Ascending aorta (tissue), 2 donors: ENCODE measurements around the gene SUPT6H. TPM values are rescaled to one million over a fixed set of nuclear protein-coding genes. Genes with fewer than 3 reads are reported as not detected.
A peak's percentile ranks its signal among the peaks of the same experiment; 100 is the strongest.
"Not testable (repeated sequence)": the region's sequence is repeated elsewhere in the genome, so short reads cannot be mapped to it uniquely, and the experiment has no call there.

Experiments
- DNase-seq, 2 donors: peaks; one replicate each; pipeline ENCODE4 v3.0.0-alpha.2; 2019; ENCODE audit warnings: low spot score in 2 of 2
- H3K27ac ChIP-seq, 2 donors: fragments of 200-600 bp; sonication (generic); one replicate each; pipeline ENCODE4 v1.5.1; 2016 to 2017; ENCODE audit warnings: mild to moderate bottlenecking in 1 of 2
- H3K27me3 ChIP-seq: fragments of 200-600 bp; sonication (generic); one replicate; pipeline ENCODE4 v1.5.1; 2017
- H3K36me3 ChIP-seq, 2 donors: fragments of 200-600 bp; sonication (generic); one replicate each; pipeline ENCODE4 v1.5.1; 2016
- H3K4me1 ChIP-seq, 2 donors: fragments of 200-600 bp; sonication (generic); one replicate each; pipeline ENCODE4 v1.5.1; 2016 to 2017; ENCODE audit warnings: mild to moderate bottlenecking in 1 of 2
- H3K4me3 ChIP-seq, 2 donors: fragments of 200-600 bp; sonication (generic); one replicate each; pipeline ENCODE4 v1.5.1; 2016 to 2017; ENCODE audit warnings: mild to moderate bottlenecking in 1 of 2
- H3K9me3 ChIP-seq, 2 donors: fragments of 200-600 bp; sonication (generic); one replicate each; pipeline ENCODE4 v1.5.1; 2016
- intact Hi-C: fragments of 100-400 bp; cut with DNase I; formaldehyde crosslinking; loops from one replicate; pipeline ENCODE4 v1.15.1; 2023
- total RNA-seq: library from RNA; depleted of rRNA; stranded (reverse); fragments of >200 nt; gene quantifications from one replicate; pipeline ENCODE4 v1.1.0, GENCODE V29; 2016
- TF ChIP-seq, protein P1 (sequence below), 3 experiments: fragments of 200-600 bp in 2 of 3; fragments of 450-650 bp in 1 of 3; sonication (generic) in 2 of 3; IDR thresholded peaks; one replicate each; pipeline ENCODE4 v1.5.1; 2016 to 2019; ENCODE audit warnings: antibody characterized with exemption in 3 of 3, mild to moderate bottlenecking in 1 of 3, moderate library complexity in 1 of 3

SUPT6H gene
- total RNA-seq, 1 donor from 2014 or later: 43.7 TPM

DNA sequence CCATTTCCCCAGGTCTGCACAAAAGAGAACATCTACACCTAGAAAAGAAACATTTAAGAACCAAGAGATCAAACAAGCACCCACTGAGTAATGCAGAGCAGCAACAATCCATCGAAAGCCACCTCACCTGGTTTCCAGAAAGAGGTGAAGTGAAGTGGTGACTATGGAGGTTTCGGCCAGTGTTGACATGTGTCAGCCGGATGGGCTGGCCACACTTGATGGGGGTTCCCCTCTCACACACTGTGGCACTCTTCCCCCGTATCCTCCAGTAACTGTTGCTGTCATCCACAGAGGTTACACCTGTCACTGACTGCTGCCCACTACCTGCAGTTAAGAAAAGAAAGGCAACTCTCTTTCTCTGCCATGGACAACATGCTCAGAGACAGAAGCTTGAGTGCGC, 6.8 kb upstream of the SUPT6H start:
- Histone ChIP-seq H3K27ac (no peak overlapping the region), H3K36me3 (peaks cover 45 to 47% of the 10 kb centered on the region in 2 donors), H3K9me3 (no peaks in the 10 kb centered on the region), H3K4me3 (no peak overlapping the region), H3K27me3 (no peaks in the 10 kb centered on the region), H3K4me1 (no peaks in the 10 kb centered on the region)
- TF ChIP-seq, protein P1, sequence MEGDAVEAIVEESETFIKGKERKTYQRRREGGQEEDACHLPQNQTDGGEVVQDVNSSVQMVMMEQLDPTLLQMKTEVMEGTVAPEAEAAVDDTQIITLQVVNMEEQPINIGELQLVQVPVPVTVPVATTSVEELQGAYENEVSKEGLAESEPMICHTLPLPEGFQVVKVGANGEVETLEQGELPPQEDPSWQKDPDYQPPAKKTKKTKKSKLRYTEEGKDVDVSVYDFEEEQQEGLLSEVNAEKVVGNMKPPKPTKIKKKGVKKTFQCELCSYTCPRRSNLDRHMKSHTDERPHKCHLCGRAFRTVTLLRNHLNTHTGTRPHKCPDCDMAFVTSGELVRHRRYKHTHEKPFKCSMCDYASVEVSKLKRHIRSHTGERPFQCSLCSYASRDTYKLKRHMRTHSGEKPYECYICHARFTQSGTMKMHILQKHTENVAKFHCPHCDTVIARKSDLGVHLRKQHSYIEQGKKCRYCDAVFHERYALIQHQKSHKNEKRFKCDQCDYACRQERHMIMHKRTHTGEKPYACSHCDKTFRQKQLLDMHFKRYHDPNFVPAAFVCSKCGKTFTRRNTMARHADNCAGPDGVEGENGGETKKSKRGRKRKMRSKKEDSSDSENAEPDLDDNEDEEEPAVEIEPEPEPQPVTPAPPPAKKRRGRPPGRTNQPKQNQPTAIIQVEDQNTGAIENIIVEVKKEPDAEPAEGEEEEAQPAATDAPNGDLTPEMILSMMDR (IDR thresholded peaks at IDR 0.05): no peak
- intact Hi-C loops: no loop called here
- no peak for DNase-seq

- Histone ChIP-seq H3K4me3 (no peak overlapping the region), H3K36me3 (peaks cover 26 to 37% of the 10 kb centered on the region in 2 donors), H3K27me3 (no peaks in the 10 kb centered on the region), H3K9me3 (no peaks in the 10 kb centered on the region), H3K27ac (no peak overlapping the region), H3K4me1 (peaks cover 4 to 10% of the 10 kb centered on the region in 2 donors)
- intact Hi-C loops: no loop called here
- TF ChIP-seq, protein P1 (IDR thresholded peaks at IDR 0.05): no peak
- DNase-seq: no peak
Measured at GRCh38 chr17:28657756-28658155, 4.2 kb upstream of the SUPT6H start.

DNA sequence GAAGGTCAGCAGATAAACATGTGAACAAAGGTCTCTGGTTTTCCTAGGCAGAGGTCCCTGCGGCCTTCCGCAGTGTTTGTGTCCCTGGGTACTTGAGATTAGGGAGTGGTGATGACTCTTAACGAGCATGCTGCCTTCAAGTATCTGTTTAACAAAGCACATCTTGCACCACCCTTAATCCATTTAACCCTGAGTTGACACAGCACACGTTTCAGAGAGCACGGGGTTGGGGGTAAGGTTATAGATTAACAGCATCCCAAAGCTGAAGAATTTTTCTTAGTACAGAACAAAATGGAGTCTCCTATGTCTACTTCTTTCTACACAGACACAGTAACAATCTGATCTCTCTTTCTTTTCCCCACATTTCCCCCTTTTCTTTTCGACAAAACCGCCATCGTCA, 3.7 kb upstream of the SUPT6H start:
- H3K4me1 ChIP-seq: peaks cover 10 to 16% of the 10 kb centered on the region in 2 donors
- H3K9me3 ChIP-seq, H3K4me3 ChIP-seq, DNase-seq, intact Hi-C loops, H3K27me3 ChIP-seq, H3K27ac ChIP-seq: not testable (repeated sequence)
- peaks cover 26 to 37% of the 10 kb centered on the region in 2 donors for H3K36me3 ChIP-seq

DNA sequence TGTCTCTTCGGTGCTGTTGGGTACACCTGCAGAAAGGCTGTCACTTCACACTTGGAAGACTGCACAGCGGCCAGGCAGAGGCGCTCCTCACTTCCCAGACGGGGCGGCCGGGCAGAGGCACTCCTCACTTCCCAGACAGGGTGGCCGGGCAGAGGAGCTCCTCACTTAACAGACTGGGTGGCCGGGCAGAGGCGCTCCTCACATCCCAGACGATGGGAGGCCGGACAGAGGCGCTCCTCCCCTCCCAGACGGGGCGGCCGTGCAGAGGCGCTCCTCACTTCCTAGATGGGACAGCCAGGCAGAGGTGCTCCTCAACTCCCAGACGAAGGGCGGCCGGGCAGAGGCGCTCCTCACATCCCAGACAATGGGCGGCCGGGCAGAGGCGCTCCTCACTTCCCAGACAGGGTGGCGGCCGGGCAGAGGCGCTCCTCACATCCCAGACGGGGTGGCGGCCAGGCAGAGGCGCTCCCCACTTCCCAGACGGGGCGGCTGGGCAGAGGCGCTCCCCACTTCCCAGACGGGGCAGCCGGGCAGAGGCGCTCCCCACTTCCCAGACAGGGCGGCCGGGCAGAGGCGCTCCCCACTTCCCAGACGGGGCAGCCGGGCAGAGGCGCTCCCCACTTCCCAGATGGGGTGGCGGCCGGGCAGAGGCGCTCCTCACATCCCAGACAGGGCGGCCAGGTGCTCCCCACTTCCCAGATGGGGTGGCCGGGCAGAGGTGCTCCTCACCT, 3.1 kb upstream of the SUPT6H start:
- Histone ChIP-seq H3K36me3 (peaks cover 26 to 37% of the 10 kb centered on the region in 2 donors), H3K4me1 (peaks cover 11 to 21% of the 10 kb centered on the region in 2 donors)
- H3K9me3 ChIP-seq, H3K27me3 ChIP-seq, intact Hi-C loops, H3K27ac ChIP-seq, H3K4me3 ChIP-seq, DNase-seq: not testable (repeated sequence)

DNA sequence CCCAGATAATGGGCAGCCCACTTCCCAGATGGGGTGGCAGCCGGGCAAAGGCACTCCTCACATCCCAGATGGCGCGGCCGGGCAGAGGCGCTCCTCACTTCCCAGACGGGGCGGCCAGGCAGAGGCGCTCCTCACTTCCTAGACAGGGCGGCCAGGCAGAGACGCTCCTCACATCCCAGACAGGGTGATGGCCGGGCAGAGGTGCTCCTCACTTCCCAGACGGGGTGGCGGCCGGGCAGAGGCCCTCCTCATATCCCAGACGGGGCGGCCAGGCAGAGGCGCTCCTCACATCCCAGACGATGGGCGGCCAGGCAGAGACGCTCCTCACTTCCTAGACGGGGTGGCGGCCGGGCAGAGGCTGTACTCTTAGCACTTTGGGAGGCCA, 2.5 kb upstream of the SUPT6H start:
- peaks cover 16 to 26% of the 10 kb centered on the region in 2 donors for H3K4me1 ChIP-seq
- intact Hi-C loops, H3K9me3 ChIP-seq, H3K4me3 ChIP-seq, DNase-seq, H3K27me3 ChIP-seq, H3K27ac ChIP-seq: not testable (repeated sequence)
- H3K36me3 ChIP-seq: peaks cover 26 to 37% of the 10 kb centered on the region in 2 donors

DNA sequence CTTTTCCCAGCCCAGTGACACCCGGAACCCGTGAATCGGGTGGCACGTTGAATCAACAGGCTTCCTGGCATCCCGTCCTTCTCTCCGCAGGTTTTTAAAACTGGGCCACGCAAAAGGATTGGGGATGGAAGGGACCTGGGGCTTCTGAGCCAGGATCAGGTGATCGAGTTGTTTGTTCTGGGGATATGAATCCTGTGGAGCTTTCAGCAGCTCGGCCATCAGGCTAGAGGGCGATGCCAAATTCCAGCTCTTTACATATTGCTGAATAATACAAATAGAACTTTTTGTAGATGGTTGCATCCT, 473 bp downstream of the SUPT6H start:
- no peaks in the 10 kb centered on the region for H3K9me3 ChIP-seq
- TF ChIP-seq, protein P1 (IDR thresholded peaks at IDR 0.05): no peak
- DNase-seq: no peak
- H3K27ac ChIP-seq: peak overlapping the region; percentile 84 to 98
- intact Hi-C loops: loop anchor here (1.0 to 2.0 kb wide), 2 partner anchors 15 to 92 kb away; partner anchors contain the start of gene PIGS
- peak overlapping the region; percentile 70 to 91 for H3K4me3 ChIP-seq
- H3K36me3 ChIP-seq: peaks cover 18 to 27% of the 10 kb centered on the region in 2 donors
- peaks cover 16 to 26% of the 10 kb centered on the region in 2 donors for H3K4me1 ChIP-seq
- H3K27me3 ChIP-seq: no peaks in the 10 kb centered on the region

GRCh38 chr17:28663723-28664122, 1.7 kb downstream of the SUPT6H start:
- H3K4me1 ChIP-seq: peaks cover 16 to 26% of the 10 kb centered on the region in 2 donors
- DNase-seq: no peak
- intact Hi-C loops: loop anchor here (2.0 kb wide), 1 partner anchor 93 kb away; the partner anchor contains the start of gene PIGS
- peak overlapping the region in 1 of 2 donors; percentile 70 for H3K4me3 ChIP-seq
- no peaks in the 10 kb centered on the region for H3K27me3 ChIP-seq
- TF ChIP-seq, protein P1 (IDR thresholded peaks at IDR 0.05): no peak
- no peaks in the 10 kb centered on the region for H3K9me3 ChIP-seq
- no peak overlapping the region for H3K27ac ChIP-seq
- peaks cover 14 to 27% of the 10 kb centered on the region in 2 donors for H3K36me3 ChIP-seq
